Small intestine (tissue), 16 donors: Measurements from ENCODE around the gene VCPKMT. TPM values are rescaled to one million over a fixed set of nuclear protein-coding genes. Genes with fewer than 3 reads are reported as not detected.

Experiments used
- DNase-seq, 2 donors: peaks; one replicate each; pipeline versions ENCODE4 v3.0.0 to v3.0.0-alpha.2; 2013
- FAIRE-seq: peaks from 2 replicates; lab custom pipeline; 2012; peaks lifted over from hg19 to GRCh38; lab: Jason Lieb, UNC
- H3K27ac ChIP-seq, 3 donors: one replicate each; pipeline ENCODE4 v1.5.1; 2013; ENCODE audit warnings: low read length in 2 of 3, mild to moderate bottlenecking in 2 of 3, control low read depth in 1 of 3, inconsistent platforms in 1 of 3, low read depth in 1 of 3, moderate library complexity in 1 of 3
- H3K27me3 ChIP-seq, 3 donors: one replicate each; pipeline ENCODE4 v1.6.1; 2013; ENCODE audit warnings: low read length in 3 of 3, inconsistent platforms in 1 of 3; ENCODE audit not compliant: control insufficient read depth in 3 of 3, insufficient read depth in 3 of 3
- H3K36me3 ChIP-seq, 3 donors: one replicate each; pipeline ENCODE4 v1.6.1; 2013; ENCODE audit warnings: low read length in 3 of 3, inconsistent platforms in 1 of 3, low read depth in 1 of 3, mild to moderate bottlenecking in 1 of 3, moderate library complexity in 1 of 3; ENCODE audit not compliant: control insufficient read depth in 3 of 3, insufficient read depth in 2 of 3
- H3K4me1 ChIP-seq, 3 donors: one replicate each; pipeline ENCODE4 v1.6.1; 2013; ENCODE audit warnings: low read length in 2 of 3, inconsistent platforms in 1 of 3, low read depth in 1 of 3, mild to moderate bottlenecking in 1 of 3, moderate library complexity in 1 of 3; ENCODE audit not compliant: control insufficient read depth in 3 of 3, insufficient read depth in 2 of 3
- H3K4me3 ChIP-seq, 3 donors: one replicate each; pipeline ENCODE4 v1.5.1; 2013; ENCODE audit warnings: low read length in 3 of 3, control low read depth in 1 of 3, inconsistent platforms in 1 of 3, low read depth in 1 of 3, mild to moderate bottlenecking in 1 of 3, moderate library complexity in 1 of 3
- H3K9me3 ChIP-seq, 2 donors: one replicate each; pipeline ENCODE4 v1.6.1; 2013; ENCODE audit warnings: low read depth in 1 of 2, low read length in 1 of 2; ENCODE audit not compliant: control insufficient read depth in 2 of 2, insufficient read depth in 1 of 2
- whole genome bisulfite sequencing, 3 donors: extraction: QIAGEN DNeasy Blood & Tissue Kit; methylation state at CpG; one replicate each; pipeline ENCODE4 v1.1.7; 2013; 5-methylcytosine and 5-hydroxymethylcytosine counted together
- long read RNA-seq, 10 donors: transcript quantifications; one replicate each; lab custom pipeline, GENCODE V29; 2026
- polyA plus RNA-seq, 4 donors: library from polyadenylated mRNA; stranded (reverse) in 3 of 4; unstranded in 1 of 4; fragments of 200-250 nt in 3 of 4; fragments of 120-200 nt in 1 of 4; gene quantifications; one replicate each; pipeline versions ENCODE4 v1.2.1 to v1.2.3, GENCODE V29; 2013
- donor health status: healthy with polysubstance abuse.
- donor health status: control.
- donor health status: control.
- donor health status: Bipolar disorder and iron deficiency.
- donor health status: healthy.

Gene VCPKMT
- polyA plus RNA-seq, result 10 to 100 TPM in 3 of 4 donors, 1 to 10 TPM in 1; 7.6 to 21.2 (median 12.1) TPM
- long read RNA-seq, donor 1, result 0 reads
- long read RNA-seq, donor 2, partial matches to known transcripts, result 0 of 1 reads
- long read RNA-seq, donor 2, other reads (novel, unspliced or antisense), result 0 of 1 reads
- long read RNA-seq, donor 3, result 0 reads
- long read RNA-seq, donor 4, result 0 reads
- long read RNA-seq, donor 5, partial matches to known transcripts, result 0 of 1 reads
- long read RNA-seq, donor 5, other reads (novel, unspliced or antisense), result 0 of 1 reads
- long read RNA-seq, donor 6, partial matches to known transcripts, result 0 of 4 reads
- long read RNA-seq, donor 6, other reads (novel, unspliced or antisense), result 0 of 4 reads
- long read RNA-seq, donor 7, result 0 reads
- long read RNA-seq, donor 8, result 0 reads
- long read RNA-seq, donor 9, partial matches to known transcripts, result 0 of 2 reads
- long read RNA-seq, donor 9, other reads (novel, unspliced or antisense), result 0 of 2 reads
- long read RNA-seq, donor 10, partial matches to known transcripts, result 0 of 5 reads
- long read RNA-seq, donor 10, other reads (novel, unspliced or antisense), result 0 of 5 reads

DNA sequence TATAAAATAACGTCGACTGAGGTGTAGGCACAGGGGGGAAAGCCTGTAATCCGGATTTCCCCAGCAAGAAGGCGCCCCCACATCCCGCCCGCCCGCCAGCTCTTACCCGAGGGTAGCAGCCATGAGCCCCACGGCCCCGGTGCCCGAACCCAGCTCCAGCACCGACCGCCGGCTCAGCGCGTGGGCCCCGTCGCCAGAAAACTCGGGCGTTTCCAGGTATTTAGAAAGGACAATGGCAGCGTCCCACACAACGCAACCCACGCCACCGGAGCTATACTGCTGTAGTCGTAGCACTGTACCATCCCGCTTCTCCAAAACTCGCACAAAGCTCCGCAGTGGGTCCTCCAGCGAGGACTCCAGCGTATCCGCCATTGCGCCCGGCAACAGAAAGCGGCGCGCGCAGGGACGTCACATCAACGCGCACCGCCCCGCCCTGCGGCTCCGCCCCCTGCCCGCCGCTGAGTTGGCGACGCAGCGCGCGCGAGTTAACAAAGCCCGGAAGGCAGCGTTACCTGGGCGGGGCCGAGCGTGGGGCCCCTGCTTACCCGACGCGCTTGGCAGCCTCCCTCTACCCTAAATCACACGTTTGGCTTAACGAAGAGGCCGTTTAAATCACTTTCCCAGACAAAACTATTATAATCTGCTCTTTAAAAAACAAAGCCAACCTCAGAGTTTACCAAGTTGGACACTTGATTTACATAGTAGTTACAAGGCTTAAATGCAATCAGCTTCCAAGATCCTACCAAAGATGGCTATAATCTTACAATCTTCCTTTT is at the start of gene VCPKMT:
TSS of gene VCPKMT (minus strand) at position 392 of the 776 bp plus-strand sequence. CDS start at position 372, 20 bp downstream.
- H3K27ac ChIP-seq, result peak within 1 kb of the TSS; percentile 65 to 99 (median 97)
- H3K9me3 ChIP-seq, result no peaks in the 10 kb centered on the region
- 0 to 1% (median 0%) methylated on average over 58 to 63 of the region's 63 CpGs for WGBS, 3 donors
- no peaks in the 10 kb centered on the region for H3K27me3 ChIP-seq
- H3K4me3 ChIP-seq, result peak within 1 kb of the TSS; percentile 74 to 95 (median 91)
- DNase-seq, result peak; percentile 93 to 98
- peaks cover 0 to 5% (median 0%) of the 10 kb centered on the region in 3 donors for H3K4me1 ChIP-seq
- FAIRE-seq, result no peak
- peaks cover 6 to 25% (median 19%) of the 10 kb centered on the region in 3 donors for H3K36me3 ChIP-seq

DNA sequence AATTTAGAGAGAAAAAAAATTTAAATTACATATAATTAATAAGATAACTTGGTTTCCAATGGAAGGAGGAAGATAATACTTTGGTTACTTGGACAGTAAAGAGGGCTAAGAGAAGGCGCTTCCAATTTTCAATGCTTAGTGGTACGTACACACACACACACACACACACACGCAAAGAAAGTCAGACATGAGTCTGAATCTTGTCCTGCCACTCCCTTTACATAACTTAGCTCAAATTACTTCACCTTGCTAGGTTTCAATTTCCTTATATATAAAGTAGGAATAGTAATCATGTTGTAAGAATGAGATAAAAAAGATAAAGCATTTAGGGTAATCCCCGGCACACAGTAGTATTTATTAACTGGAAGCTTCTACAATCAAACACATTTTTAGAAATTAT is 39.7 kb upstream of the VCPKMT start:
- Histone ChIP-seq H3K4me1 (no peaks in the 10 kb centered on the region), H3K27me3 (no peaks in the 10 kb centered on the region), H3K9me3 (no peaks in the 10 kb centered on the region), H3K27ac (no peak overlapping the region), H3K4me3 (no peak overlapping the region), H3K36me3 (peaks cover 3 to 19% (median 8%) of the 10 kb centered on the region in 3 donors)
- DNase-seq (no peak), FAIRE-seq (no peak)
- WGBS, 3 donors, result 91 to 97% (median 91%) methylated on average over 4 of the region's 4 CpGs

DNA sequence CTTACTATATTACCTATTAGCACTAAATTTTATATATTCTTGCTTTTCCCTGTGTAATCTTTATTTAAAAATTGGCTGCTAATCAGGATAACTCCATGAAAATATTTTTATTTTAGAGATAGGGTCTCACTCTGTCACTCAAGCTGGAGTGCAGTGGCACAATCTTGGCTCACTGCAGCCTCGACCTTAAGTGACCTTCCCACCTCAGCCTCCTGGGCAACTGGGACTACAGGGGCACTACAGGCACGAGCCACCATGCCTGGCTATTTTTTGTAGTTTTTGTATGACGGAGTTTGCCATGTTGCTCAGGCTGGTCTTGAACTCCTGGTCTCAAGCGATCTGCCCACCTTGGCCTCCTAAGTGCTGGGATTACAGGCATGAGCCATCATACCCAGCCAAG is 32.4 kb upstream of the VCPKMT start:
- no peak for FAIRE-seq
- H3K4me1 ChIP-seq, result no peaks in the 10 kb centered on the region
- DNase-seq, result no peak
- H3K9me3 ChIP-seq, result no peaks in the 10 kb centered on the region
- no peak overlapping the region for H3K4me3 ChIP-seq
- H3K27me3 ChIP-seq, result no peaks in the 10 kb centered on the region
- H3K36me3 ChIP-seq, result peaks cover 6 to 36% (median 22%) of the 10 kb centered on the region in 3 donors
- H3K27ac ChIP-seq, result no peak overlapping the region
- 90 to 91% (median 90%) methylated on average over 4 of the region's 4 CpGs for WGBS, 3 donors

GRCh38 chr14:50139192-50139591 is 22.8 kb upstream of the VCPKMT start:
- Histone ChIP-seq H3K9me3 (no peaks in the 10 kb centered on the region), H3K4me1 (no peaks in the 10 kb centered on the region), H3K4me3 (no peak overlapping the region), H3K27ac (no peak overlapping the region), H3K36me3 (peaks cover 0 to 20% (median 3%) of the 10 kb centered on the region in 3 donors), H3K27me3 (no peaks in the 10 kb centered on the region)
- 93 to 97% (median 95%) methylated on average over 3 of the region's 3 CpGs for WGBS, 3 donors
- FAIRE-seq (no peak), DNase-seq (no peak)

GRCh38 chr14:50127802-50128201 is 11.4 kb upstream of the VCPKMT start:
- FAIRE-seq (no peak), DNase-seq (no peak)

GRCh38 chr14:50123062-50123461 is 6.7 kb upstream of the VCPKMT start:
- FAIRE-seq, result no peak
- WGBS, 3 donors, result 89 to 98% (median 89%) methylated on average over 3 of the region's 3 CpGs
- no peak for DNase-seq

More at GRCh38 chr14:50127802-50128201, 11.4 kb upstream of the VCPKMT start:
- 96 to 99% (median 96%) methylated on average over 2 of the region's 2 CpGs for WGBS, 3 donors
- peaks cover 3 to 11% (median 10%) of the 10 kb centered on the region in 3 donors for H3K36me3 ChIP-seq
- H3K4me1 ChIP-seq, result no peaks in the 10 kb centered on the region
- H3K27ac ChIP-seq, result no peak overlapping the region
- peaks cover 0 to 5% of the 10 kb centered on the region in 2 donors for H3K9me3 ChIP-seq
- no peak overlapping the region for H3K4me3 ChIP-seq
- no peaks in the 10 kb centered on the region for H3K27me3 ChIP-seq

DNA sequence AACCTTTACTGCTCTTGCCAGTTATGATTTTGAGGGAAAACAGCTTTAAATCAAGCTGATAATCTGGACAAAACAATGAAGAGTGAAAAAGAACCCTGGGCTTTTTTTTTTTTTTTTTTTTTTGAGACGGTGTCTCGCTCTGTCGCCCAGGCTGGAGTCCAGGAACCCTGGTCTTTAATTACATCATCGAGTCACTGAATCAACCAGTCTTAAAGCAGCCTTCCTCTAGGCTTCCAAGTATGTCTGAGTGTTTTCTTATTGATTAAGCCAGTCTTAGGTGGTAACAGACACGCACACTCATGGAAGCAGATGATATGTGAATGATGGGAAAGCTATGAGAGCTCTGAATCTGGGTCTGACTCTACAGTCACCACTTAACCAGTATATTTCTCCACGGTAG is 5.9 kb upstream of the VCPKMT start:
- no peak overlapping the region for H3K27ac ChIP-seq
- peaks cover 4 to 11% (median 10%) of the 10 kb centered on the region in 3 donors for H3K36me3 ChIP-seq
- H3K27me3 ChIP-seq, result no peaks in the 10 kb centered on the region
- no peaks in the 10 kb centered on the region for H3K9me3 ChIP-seq
- WGBS, 3 donors, result 90 to 99% (median 95%) methylated on average over 6 of the region's 6 CpGs
- no peak for DNase-seq
- no peak overlapping the region for H3K4me3 ChIP-seq
- H3K4me1 ChIP-seq, result no peaks in the 10 kb centered on the region
- no peak for FAIRE-seq

More at GRCh38 chr14:50123062-50123461, 6.7 kb upstream of the VCPKMT start:
- Histone ChIP-seq H3K36me3 (peaks cover 4 to 12% (median 11%) of the 10 kb centered on the region in 3 donors), H3K4me1 (no peaks in the 10 kb centered on the region), H3K4me3 (no peak overlapping the region), H3K27ac (no peak overlapping the region), H3K27me3 (no peaks in the 10 kb centered on the region), H3K9me3 (no peaks in the 10 kb centered on the region)

GRCh38 chr14:50121486-50121885 is 5.1 kb upstream of the VCPKMT start:
- 91 to 95% (median 94%) methylated on average over 5 of the region's 5 CpGs for WGBS, 3 donors
- H3K36me3 ChIP-seq, result peaks cover 4 to 11% (median 10%) of the 10 kb centered on the region in 3 donors
- H3K4me1 ChIP-seq, result peaks cover 0 to 5% (median 0%) of the 10 kb centered on the region in 3 donors
- no peak for DNase-seq
- FAIRE-seq, result no peak
- no peak overlapping the region for H3K27ac ChIP-seq
- no peak overlapping the region for H3K4me3 ChIP-seq
- no peaks in the 10 kb centered on the region for H3K9me3 ChIP-seq
- no peaks in the 10 kb centered on the region for H3K27me3 ChIP-seq
